Dermis microvascular lymphatic vessel endothelial cell (primary cell): ENCODE results near the gene BCS1L. TPM values are rescaled to one million over a fixed set of nuclear protein-coding genes. Genes with fewer than 3 reads are reported as not detected.

ENCODE experiments used
- total RNA-seq: library from RNA; depleted of rRNA; stranded (reverse); fragments of >200 nt; gene quantifications from 2 replicates; pipeline ENCODE4 v1.2.1, GENCODE V29; 2014

The BCS1L gene
- total RNA-seq, 1 donor from 2014 or later, result 22.3 TPM

Other genes with a start within 250 kb of the BCS1L start
- gene VIL1, start 240.6 kb upstream of the BCS1L start, total RNA-seq, result not detected in 2 replicates
- gene USP37, start 91.3 kb upstream of the BCS1L start, total RNA-seq, result 7.3 and 8.3 TPM in 2 replicates
- gene CNOT9, start 90.8 kb upstream of the BCS1L start, total RNA-seq, result 46.3 and 53.9 TPM in 2 replicates
- gene PLCD4, start 51.8 kb upstream of the BCS1L start, total RNA-seq, result 0.76 and 1.4 TPM in 2 replicates
- gene ZNF142, start 60 bp upstream of the BCS1L start, total RNA-seq, result 4.4 and 7.3 TPM in 2 replicates
- 29.8 and 34.4 TPM in 2 replicates for gene RNF25, start 12.3 kb downstream of the BCS1L start, total RNA-seq
- gene STK36, start 12.4 kb downstream of the BCS1L start, total RNA-seq, result 4.7 and 10.5 TPM in 2 replicates
- gene TTLL4, start 51.2 kb downstream of the BCS1L start, total RNA-seq, result 5.4 and 7.3 TPM in 2 replicates
- 6.2 and 19.2 TPM in 2 replicates for gene CYP27A1, start 122.5 kb downstream of the BCS1L start, total RNA-seq
- gene PRKAG3, start 172.1 kb downstream of the BCS1L start, total RNA-seq, result not detected in 2 replicates
- not detected in 2 replicates for gene WNT6, start 200.1 kb downstream of the BCS1L start, total RNA-seq
- not detected in 2 replicates for gene WNT10A, start 221.2 kb downstream of the BCS1L start, total RNA-seq